ENCODE measurements around the gene DOP1A. TPM values are rescaled to one million over a fixed set of nuclear protein-coding genes. Genes with fewer than 3 reads are reported as not detected.

Gene DOP1A
- total RNA-seq, 3 donors from 2014 or later, result 28.0 to 35.8 (median 30.4) TPM

GRCh38 chr6:83097204-83097603 lies 29.7 kb downstream of the DOP1A start:
- ATAC-seq (no peak), DNase-seq (no peak)
- Histone ChIP-seq H3K9me3 (no peaks in the 10 kb centered on the region), H3K4me1 (ENCODE audit: low read depth) (no peaks in the 10 kb centered on the region), H3K4me3 (no peak overlapping the region), H3K36me3 (ENCODE audit: low read depth) (no peaks in the 10 kb centered on the region)
- TF ChIP-seq CTCF (IDR thresholded peaks at IDR 0.05), result no peak
- intact Hi-C loops (cut with DNase I, micrococcal nuclease), result no loop called here

GRCh38 chr6:83097675-83098074 lies 30.2 kb downstream of the DOP1A start:
- intact Hi-C loops (cut with DNase I, micrococcal nuclease), result no loop called here

GRCh38 chr6:83098589-83098988 lies 31.1 kb downstream of the DOP1A start:
- DNase-seq (no peak), ATAC-seq (no peak)
- Histone ChIP-seq H3K4me1 (ENCODE audit: low read depth) (no peaks in the 10 kb centered on the region), H3K9me3 (no peaks in the 10 kb centered on the region), H3K36me3 (ENCODE audit: low read depth) (no peaks in the 10 kb centered on the region), H3K4me3 (no peak overlapping the region)
- no peak for TF ChIP-seq CTCF (IDR thresholded peaks at IDR 0.05)
- intact Hi-C loops (cut with DNase I, micrococcal nuclease), result no loop called here

More at GRCh38 chr6:83097675-83098074, 30.2 kb downstream of the DOP1A start:
- ATAC-seq (no peak), DNase-seq (no peak)
- Histone ChIP-seq H3K4me1 (ENCODE audit: low read depth) (no peaks in the 10 kb centered on the region), H3K4me3 (no peak overlapping the region), H3K36me3 (ENCODE audit: low read depth) (no peaks in the 10 kb centered on the region), H3K9me3 (no peaks in the 10 kb centered on the region)
- no peak for TF ChIP-seq CTCF (IDR thresholded peaks at IDR 0.05)

- no peak for TF ChIP-seq CTCF (IDR thresholded peaks at IDR 0.05)
- no peaks in the 10 kb centered on the region for H3K4me1 ChIP-seq (ENCODE audit: low read depth)
- intact Hi-C loops (cut with DNase I, micrococcal nuclease), result no loop called here
- H3K4me3 ChIP-seq, result no peak overlapping the region
- no peaks in the 10 kb centered on the region for H3K36me3 ChIP-seq (ENCODE audit: low read depth)
- ATAC-seq (no peak), DNase-seq (no peak)
- H3K9me3 ChIP-seq, result no peaks in the 10 kb centered on the region
Observed at GRCh38 chr6:83108378-83108777, 40.9 kb downstream of the DOP1A start.

GRCh38 chr6:83113258-83113657 lies 45.8 kb downstream of the DOP1A start:
- intact Hi-C loops (cut with DNase I, micrococcal nuclease), result no loop called here
- H3K9me3 ChIP-seq, result no peaks in the 10 kb centered on the region
- no peak for TF ChIP-seq CTCF (IDR thresholded peaks at IDR 0.05)
- no peaks in the 10 kb centered on the region for H3K4me1 ChIP-seq (ENCODE audit: low read depth)
- ATAC-seq (no peak), DNase-seq (no peak)
- no peak overlapping the region for H3K4me3 ChIP-seq
- H3K36me3 ChIP-seq (ENCODE audit: low read depth), result no peaks in the 10 kb centered on the region

GRCh38 chr6:83114164-83114563 lies 46.7 kb downstream of the DOP1A start:
- no peaks in the 10 kb centered on the region for H3K36me3 ChIP-seq (ENCODE audit: low read depth)
- no peaks in the 10 kb centered on the region for H3K4me1 ChIP-seq (ENCODE audit: low read depth)
- H3K4me3 ChIP-seq, result no peak overlapping the region
- intact Hi-C loops (cut with DNase I, micrococcal nuclease), result no loop called here
- ATAC-seq (no peak), DNase-seq (no peak)
- no peaks in the 10 kb centered on the region for H3K9me3 ChIP-seq
- no peak for TF ChIP-seq CTCF (IDR thresholded peaks at IDR 0.05)
